ENCODE results near the gene TSKU.

DNA sequence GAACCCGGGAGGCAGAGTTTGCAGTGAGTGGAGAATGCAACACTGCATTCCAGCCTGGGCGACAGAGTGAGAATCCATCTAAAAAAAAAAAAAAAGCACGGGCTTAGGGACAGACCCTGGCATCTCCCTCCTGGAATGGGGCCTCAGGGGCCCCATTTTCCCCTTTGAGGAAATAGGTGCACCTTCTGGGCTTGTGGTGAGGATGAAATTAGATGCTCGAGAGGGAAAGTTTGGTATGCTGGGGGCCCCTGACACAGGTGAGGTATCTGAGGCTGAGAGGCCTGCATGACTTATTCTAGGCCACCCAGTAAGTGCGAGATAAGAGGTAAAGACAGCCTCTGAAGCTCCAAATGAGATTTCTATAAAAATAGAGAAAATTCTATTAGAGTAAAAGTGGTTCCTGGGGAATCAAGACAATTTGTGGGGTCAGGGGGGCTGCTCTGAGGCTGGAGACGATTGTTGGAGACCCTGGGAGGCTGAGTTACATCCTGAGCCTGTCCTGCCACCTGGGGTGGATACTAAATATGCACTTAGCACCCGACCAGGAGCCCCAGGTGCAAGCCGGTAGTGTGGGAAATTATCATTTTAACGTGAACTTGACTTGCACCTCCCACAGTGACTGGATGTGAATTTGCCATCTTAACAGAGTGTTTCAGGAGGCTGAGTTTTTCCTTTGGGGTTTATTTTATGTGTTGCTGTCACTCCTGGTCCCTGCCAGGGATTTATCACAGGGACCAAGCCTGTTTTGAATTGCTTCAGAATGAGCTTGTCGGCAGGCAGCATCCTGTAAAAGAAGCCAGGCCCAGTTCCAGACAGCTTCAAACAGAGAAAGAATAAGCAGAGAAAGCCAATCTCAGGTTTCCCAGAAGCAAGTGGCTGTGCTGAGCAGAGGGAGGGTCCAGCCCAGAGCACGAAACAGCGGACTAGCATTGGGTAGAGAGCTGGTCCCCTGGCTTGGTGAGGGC is 48.4 kb upstream of the TSKU start:
- TF ChIP-seq, protein P1, sequence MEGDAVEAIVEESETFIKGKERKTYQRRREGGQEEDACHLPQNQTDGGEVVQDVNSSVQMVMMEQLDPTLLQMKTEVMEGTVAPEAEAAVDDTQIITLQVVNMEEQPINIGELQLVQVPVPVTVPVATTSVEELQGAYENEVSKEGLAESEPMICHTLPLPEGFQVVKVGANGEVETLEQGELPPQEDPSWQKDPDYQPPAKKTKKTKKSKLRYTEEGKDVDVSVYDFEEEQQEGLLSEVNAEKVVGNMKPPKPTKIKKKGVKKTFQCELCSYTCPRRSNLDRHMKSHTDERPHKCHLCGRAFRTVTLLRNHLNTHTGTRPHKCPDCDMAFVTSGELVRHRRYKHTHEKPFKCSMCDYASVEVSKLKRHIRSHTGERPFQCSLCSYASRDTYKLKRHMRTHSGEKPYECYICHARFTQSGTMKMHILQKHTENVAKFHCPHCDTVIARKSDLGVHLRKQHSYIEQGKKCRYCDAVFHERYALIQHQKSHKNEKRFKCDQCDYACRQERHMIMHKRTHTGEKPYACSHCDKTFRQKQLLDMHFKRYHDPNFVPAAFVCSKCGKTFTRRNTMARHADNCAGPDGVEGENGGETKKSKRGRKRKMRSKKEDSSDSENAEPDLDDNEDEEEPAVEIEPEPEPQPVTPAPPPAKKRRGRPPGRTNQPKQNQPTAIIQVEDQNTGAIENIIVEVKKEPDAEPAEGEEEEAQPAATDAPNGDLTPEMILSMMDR (IDR thresholded peaks at IDR 0.05), result no peak
- TF ChIP-seq EP300 (IDR thresholded peaks at IDR 0.05; ENCODE audit: low read depth), result no peak

Data from transverse colon (tissue), 3 donors.